Measurements from ENCODE around the gene GNG7. TPM values are rescaled to one million over a fixed set of nuclear protein-coding genes. Genes with fewer than 3 reads are reported as not detected.
A peak's percentile ranks its signal among the peaks of the same experiment; 100 is the strongest.

Gene GNG7
- total RNA-seq, 2 experiments from 2014 or later: 1.1 to 1.2 TPM

DNA sequence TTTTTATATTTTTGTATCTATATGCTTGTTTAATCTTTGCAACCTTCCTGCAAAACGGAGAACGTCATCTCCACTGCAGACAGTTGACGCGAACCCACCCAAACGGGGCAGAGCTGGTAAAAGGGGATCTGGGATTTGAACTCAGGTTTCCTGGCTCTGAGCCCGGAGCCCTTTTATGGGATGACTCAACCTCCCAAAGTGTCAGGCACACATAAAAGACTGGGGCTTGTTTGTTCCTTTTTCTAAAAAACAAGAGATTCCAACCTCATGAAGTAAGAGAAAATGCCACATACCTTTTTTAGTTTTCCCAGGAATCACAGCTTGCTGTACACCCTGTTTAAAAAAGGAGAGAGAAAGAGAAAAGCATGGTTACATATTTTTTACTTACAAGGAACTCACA lies 147.6 kb downstream of the GNG7 start:
- Mint-ChIP-seq H3K4me3 (no peak overlapping the region), H3K9me3 (no peaks in the 10 kb centered on the region), H3K36me3 (ENCODE audit: low read depth) (no peaks in the 10 kb centered on the region), H3K27ac (no peak overlapping the region), H3K27me3 (no peaks in the 10 kb centered on the region), H3K4me1 (peaks cover 37% of the 10 kb centered on the region)
- POLR2A ChIA-PET: no interaction called here
- no peak for DNase-seq
- CTCF ChIA-PET: interaction anchor here (0.9 to 1.1 kb wide), 2 partner anchors 10 to 24 kb away, joined by 3 read pairs; no protein-coding TSS in a partner anchor

DNA sequence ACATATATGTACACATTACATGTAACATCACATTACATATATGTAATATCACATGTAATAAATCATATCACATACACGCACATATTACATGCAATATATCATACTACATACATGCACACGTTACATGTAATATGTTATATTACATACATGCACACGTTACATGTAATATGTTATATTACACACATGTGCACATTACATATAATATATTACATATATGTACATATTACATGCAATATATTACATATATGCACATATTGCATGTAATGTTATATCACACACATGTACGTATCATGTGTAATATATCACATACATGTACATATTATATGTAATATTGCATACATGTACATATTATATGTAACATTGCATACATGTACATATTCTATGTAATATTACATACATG lies 149.0 kb downstream of the GNG7 start:
- no peak overlapping the region for H3K4me3 Mint-ChIP-seq
- peaks cover 33% of the 10 kb centered on the region for H3K4me1 Mint-ChIP-seq
- DNase-seq: no peak
- no peak overlapping the region for H3K27ac Mint-ChIP-seq
- CTCF ChIA-PET: interaction anchor here (0.6 to 1.5 kb wide), 7 partner anchors 8 to 71 kb away, joined by 3 to 10 read pairs (median 4); no protein-coding TSS in a partner anchor
- H3K27me3 Mint-ChIP-seq: no peaks in the 10 kb centered on the region
- POLR2A ChIA-PET: interaction anchor here (1.0 kb wide), 1 partner anchor 78 kb away, joined by 5 read pairs; the partner anchor contains the start of gene GADD45B
- peaks cover 3% of the 10 kb centered on the region for H3K9me3 Mint-ChIP-seq
- H3K36me3 Mint-ChIP-seq (ENCODE audit: low read depth): peaks cover 5% of the 10 kb centered on the region

DNA sequence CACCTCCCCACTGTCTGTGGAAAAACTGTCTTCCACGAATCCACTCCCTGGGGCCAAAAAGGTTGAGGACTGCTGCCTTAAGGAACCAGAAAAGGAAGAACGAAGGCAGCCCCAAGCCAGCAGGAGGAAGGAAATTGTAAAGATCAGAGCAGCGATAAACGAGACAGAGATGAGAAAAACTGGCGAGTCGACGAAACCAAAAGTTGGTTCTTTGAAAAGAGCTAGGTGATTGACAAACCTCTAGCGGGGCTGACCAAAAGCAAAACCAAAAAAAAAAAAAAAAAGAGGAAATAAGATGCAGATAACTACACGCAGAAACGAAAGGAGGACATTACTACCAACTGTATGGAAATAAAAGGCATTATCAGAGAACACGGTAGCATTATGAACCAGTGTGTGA lies 149.6 kb downstream of the GNG7 start:
- DNase-seq: peak; percentile 85

DNA sequence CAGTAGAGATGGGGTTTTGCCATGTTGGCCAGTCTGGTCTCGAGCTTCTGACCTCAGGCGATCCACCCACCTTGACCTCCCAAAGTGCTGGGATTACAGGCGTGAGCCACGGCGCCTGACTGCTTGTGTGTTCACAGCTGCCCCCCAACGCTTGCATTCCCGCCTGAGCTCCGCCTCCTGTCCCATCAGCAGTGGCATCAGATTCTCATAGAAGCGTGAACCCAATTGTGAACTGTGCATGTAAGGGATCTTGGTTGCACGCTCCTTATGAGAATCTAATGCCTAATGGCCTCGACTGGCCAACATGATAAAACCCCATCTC lies 150.7 kb downstream of the GNG7 start:
- no peaks in the 10 kb centered on the region for H3K27me3 Mint-ChIP-seq
- H3K27ac Mint-ChIP-seq: peak overlapping the region; percentile 86
- H3K9me3 Mint-ChIP-seq: peaks cover 3% of the 10 kb centered on the region
- DNase-seq: no peak
- peaks cover 34% of the 10 kb centered on the region for H3K4me1 Mint-ChIP-seq
- H3K36me3 Mint-ChIP-seq (ENCODE audit: low read depth): peaks cover 5% of the 10 kb centered on the region
- H3K4me3 Mint-ChIP-seq: no peak overlapping the region
- CTCF ChIA-PET: interaction anchor here (0.6 to 1.5 kb wide), 4 partner anchors 10 to 59 kb away, joined by 3 to 10 read pairs (median 3); no protein-coding TSS in a partner anchor
- POLR2A ChIA-PET: interaction anchor here (0.6 to 0.7 kb wide), 2 partner anchors 9 to 152 kb away, joined by 3 to 4 read pairs; no protein-coding TSS in a partner anchor

More for the DNA sequence above, 149.6 kb downstream of the GNG7 start:
- Mint-ChIP-seq H3K36me3 (ENCODE audit: low read depth) (peaks cover 5% of the 10 kb centered on the region), H3K4me1 (peaks cover 33% of the 10 kb centered on the region), H3K27me3 (no peaks in the 10 kb centered on the region), H3K9me3 (peaks cover 3% of the 10 kb centered on the region), H3K4me3 (peak overlapping the region; percentile 63), H3K27ac (peak overlapping the region; percentile 86)
- ChIA-PET CTCF (interaction anchor here (0.6 to 1.5 kb wide), 8 partner anchors 9 to 664 kb away, joined by 3 to 10 read pairs (median 3); no protein-coding TSS in a partner anchor), POLR2A (interaction anchor here (1.0 kb wide), 1 partner anchor 77 kb away, joined by 5 read pairs; the partner anchor contains the start of gene GADD45B)

DNA sequence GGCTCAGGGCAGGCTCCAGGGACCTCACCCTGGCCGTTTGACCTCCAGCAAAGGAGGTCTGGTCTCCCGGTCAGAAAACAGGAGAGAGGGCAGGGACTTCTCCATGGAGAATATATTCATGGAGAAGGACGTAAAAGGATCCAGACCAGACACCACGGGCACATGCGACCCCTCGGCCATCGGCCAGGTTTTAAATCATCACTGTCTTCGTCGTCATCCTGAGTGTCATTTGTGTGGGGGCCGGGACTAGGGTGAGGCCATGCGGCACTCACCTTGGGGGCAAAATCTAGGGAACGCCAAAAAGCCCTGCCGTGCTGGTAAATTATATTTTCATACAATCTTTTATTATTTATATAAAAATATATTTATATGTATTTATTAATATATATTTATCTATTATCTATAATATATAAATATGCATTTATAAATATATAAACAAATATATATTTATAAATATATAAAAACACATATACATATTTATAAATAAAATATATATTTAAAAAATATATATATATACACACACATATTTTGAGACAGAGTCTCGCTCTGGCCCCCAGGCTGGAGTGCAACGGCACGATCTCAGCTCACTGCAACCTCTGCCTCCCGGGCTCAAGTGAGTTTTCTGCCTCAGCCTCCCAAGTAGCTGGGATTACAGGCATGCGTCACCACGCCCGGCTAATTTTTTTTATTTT lies 151.2 kb downstream of the GNG7 start:
- Mint-ChIP-seq H3K4me3 (no peak overlapping the region), H3K36me3 (ENCODE audit: low read depth) (peaks cover 5% of the 10 kb centered on the region), H3K4me1 (peaks cover 33% of the 10 kb centered on the region), H3K27ac (no peak overlapping the region), H3K9me3 (peaks cover 3% of the 10 kb centered on the region), H3K27me3 (no peaks in the 10 kb centered on the region)
- ChIA-PET CTCF (interaction anchor here (0.6 to 1.1 kb wide), 3 partner anchors 10 to 60 kb away, joined by 3 to 4 read pairs (median 3); no protein-coding TSS in a partner anchor), POLR2A (interaction anchor here (0.6 to 0.7 kb wide), 2 partner anchors 8 to 152 kb away, joined by 3 to 4 read pairs; no protein-coding TSS in a partner anchor)
- no peak for DNase-seq

DNA sequence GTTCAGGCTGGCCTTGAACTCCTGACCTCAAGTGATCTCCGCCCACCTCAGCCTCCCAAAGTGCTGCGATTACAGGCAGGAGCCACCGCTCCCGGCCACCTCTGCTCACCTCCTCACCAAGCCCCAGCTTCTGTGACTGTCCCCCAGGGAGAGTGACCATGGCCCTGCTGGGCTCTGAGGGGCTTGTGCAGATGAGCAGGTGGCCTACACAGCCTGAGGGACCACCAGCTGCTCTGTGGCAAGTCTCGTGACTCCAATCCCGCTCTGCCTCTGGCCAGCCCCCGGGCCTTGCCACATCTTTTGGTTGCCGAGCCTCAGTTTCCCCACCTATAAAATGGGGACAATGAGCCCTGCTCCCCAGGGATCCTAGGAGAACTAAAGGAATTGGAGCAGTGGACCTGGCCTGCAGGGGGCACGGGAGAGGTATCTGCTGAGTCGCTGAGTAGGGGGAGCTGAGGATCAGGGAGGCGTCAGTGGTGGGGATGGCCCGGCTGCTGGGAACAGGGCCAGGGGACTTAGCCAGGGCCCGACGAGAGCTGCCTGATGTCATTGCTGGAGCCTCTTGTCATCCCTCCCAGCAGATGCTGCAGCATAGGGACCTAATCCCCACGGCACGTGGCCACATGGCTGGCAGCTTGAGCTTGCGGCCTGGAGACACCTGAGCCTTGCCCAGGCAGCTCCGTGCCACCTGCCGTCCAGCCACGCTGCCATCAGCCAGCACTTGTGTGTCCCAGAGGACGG lies 151.9 kb downstream of the GNG7 start:
- ChIA-PET CTCF (interaction anchor here (0.9 kb wide), 1 partner anchor 27 kb away, joined by 4 read pairs; no protein-coding TSS in a partner anchor), POLR2A (interaction anchor here (0.6 kb wide), 1 partner anchor 11 kb away, joined by 3 read pairs; no protein-coding TSS in a partner anchor)
- H3K27me3 Mint-ChIP-seq: no peaks in the 10 kb centered on the region
- no peak for DNase-seq
- H3K4me1 Mint-ChIP-seq: peaks cover 33% of the 10 kb centered on the region
- peaks cover 5% of the 10 kb centered on the region for H3K36me3 Mint-ChIP-seq (ENCODE audit: low read depth)
- peaks cover 3% of the 10 kb centered on the region for H3K9me3 Mint-ChIP-seq
- H3K27ac Mint-ChIP-seq: no peak overlapping the region
- no peak overlapping the region for H3K4me3 Mint-ChIP-seq

DNA sequence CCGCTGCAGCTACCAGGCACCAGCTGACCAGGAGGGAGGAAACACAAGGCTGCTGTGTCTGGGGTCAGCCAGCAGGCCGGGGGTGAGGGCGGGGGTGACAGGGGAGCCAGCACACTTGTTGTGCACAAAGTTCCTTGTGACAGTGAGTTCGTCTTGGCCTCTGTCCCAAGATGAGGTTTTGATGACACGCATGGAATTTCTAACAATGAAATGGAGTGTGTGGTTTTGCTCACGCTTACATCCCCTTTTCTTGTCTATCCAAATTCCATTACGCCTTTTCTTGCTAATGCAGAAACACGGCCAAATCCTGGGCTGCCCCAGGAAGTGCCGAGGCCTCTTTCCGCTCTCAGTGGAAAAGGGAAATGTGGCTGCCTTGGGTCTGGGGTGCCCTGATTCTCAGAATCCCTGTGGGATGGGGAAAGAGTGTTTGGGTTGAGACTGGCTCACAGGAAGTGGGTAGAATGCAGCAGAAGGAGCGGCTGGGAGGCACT lies 152.7 kb downstream of the GNG7 start:
- ChIA-PET POLR2A (no interaction called here), CTCF (no interaction called here)
- DNase-seq: no peak
- Mint-ChIP-seq H3K9me3 (peaks cover 3% of the 10 kb centered on the region), H3K36me3 (ENCODE audit: low read depth) (peaks cover 5% of the 10 kb centered on the region), H3K4me3 (no peak overlapping the region), H3K4me1 (peaks cover 30% of the 10 kb centered on the region), H3K27me3 (no peaks in the 10 kb centered on the region), H3K27ac (peak overlapping the region; percentile 54)

DNA sequence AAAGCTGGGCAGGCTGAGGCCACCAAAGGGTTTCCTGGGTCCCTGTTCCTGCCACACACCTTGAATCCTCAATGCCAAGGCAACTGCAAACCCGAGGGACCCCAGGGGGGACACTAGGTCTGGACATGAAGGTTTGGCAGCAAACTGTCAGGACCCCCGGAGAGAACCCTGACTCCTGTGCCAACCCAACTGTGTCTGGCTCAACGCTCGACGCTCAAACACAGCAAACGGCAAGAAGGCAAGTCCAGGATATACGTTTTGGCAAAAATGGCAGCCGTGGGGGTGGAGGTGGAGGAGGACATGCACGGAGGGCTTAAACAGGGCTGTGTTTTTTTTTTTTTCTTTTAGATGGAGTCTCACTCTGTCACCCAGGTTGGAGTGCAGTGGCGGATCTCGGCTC lies 153.5 kb downstream of the GNG7 start:
- Mint-ChIP-seq H3K36me3 (ENCODE audit: low read depth) (peaks cover 5% of the 10 kb centered on the region), H3K4me3 (no peak overlapping the region), H3K27ac (no peak overlapping the region), H3K27me3 (no peaks in the 10 kb centered on the region), H3K4me1 (peaks cover 33% of the 10 kb centered on the region), H3K9me3 (peaks cover 3% of the 10 kb centered on the region)
- no peak for DNase-seq
- POLR2A ChIA-PET: no interaction called here
- CTCF ChIA-PET: no interaction called here

DNA sequence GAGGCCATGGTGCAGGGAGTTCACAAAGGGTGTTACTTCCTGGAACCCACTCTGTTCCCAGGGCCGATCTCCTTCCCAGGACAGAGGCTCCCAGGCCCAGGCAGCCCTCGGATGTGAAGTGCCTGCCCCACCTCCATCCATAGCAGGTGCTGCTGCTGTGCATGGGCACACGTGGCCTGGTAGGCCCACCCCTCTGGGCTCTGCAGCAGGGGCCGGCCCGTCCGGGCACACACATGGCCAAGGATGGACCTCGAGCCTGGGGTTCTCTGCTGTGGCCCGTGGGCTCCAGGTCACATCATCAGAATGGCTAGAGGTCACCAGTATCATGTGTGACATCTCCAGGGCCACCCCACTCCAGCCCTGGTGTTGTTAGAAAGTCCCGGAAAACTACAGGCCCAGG lies 154.8 kb downstream of the GNG7 start:
- Mint-ChIP-seq H3K36me3 (ENCODE audit: low read depth) (peaks cover 5% of the 10 kb centered on the region), H3K9me3 (peaks cover 3% of the 10 kb centered on the region), H3K27me3 (no peaks in the 10 kb centered on the region), H3K4me3 (no peak overlapping the region), H3K4me1 (peaks cover 40% of the 10 kb centered on the region), H3K27ac (no peak overlapping the region)
- POLR2A ChIA-PET: no interaction called here
- CTCF ChIA-PET: interaction anchor here (0.7 kb wide), 1 partner anchor 32 kb away, joined by 7 read pairs; no protein-coding TSS in a partner anchor
- no peak for DNase-seq

DNA sequence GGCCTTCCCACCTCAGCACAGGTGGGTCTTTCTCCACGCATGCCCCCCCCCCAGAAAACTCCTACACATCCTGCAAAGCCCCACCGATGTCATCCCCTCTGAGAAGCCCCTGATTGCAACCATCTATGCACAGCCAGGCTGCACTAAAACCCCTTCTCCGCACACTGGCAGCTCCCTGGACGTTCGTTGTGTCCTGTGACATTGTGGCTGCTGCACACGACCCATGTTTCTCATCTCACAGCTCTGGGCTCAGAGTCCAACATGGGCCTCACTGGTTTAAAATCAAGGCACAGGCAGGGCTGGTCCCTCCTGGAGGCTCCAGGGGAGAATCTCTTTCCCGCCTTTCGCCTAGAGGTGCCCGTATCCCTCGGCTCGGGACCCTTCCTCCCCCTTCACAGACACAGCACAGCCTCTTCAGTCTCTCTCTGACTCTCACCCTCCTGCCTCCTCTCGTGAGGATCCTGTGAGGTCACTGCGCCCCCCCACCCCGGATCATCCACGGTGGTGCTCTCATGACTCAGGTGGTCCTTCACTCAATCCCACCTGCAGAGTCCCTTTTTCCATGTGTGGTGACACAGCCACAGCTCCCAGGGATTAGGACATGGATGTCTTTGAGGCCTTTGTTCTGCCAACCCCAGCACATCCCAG lies 155.3 kb downstream of the GNG7 start:
- Mint-ChIP-seq H3K27ac (no peak overlapping the region), H3K9me3 (peaks cover 3% of the 10 kb centered on the region), H3K4me1 (peaks cover 40% of the 10 kb centered on the region), H3K36me3 (ENCODE audit: low read depth) (peaks cover 5% of the 10 kb centered on the region), H3K4me3 (no peak overlapping the region), H3K27me3 (no peaks in the 10 kb centered on the region)
- CTCF ChIA-PET: no interaction called here
- DNase-seq: no peak
- POLR2A ChIA-PET: no interaction called here

DNA sequence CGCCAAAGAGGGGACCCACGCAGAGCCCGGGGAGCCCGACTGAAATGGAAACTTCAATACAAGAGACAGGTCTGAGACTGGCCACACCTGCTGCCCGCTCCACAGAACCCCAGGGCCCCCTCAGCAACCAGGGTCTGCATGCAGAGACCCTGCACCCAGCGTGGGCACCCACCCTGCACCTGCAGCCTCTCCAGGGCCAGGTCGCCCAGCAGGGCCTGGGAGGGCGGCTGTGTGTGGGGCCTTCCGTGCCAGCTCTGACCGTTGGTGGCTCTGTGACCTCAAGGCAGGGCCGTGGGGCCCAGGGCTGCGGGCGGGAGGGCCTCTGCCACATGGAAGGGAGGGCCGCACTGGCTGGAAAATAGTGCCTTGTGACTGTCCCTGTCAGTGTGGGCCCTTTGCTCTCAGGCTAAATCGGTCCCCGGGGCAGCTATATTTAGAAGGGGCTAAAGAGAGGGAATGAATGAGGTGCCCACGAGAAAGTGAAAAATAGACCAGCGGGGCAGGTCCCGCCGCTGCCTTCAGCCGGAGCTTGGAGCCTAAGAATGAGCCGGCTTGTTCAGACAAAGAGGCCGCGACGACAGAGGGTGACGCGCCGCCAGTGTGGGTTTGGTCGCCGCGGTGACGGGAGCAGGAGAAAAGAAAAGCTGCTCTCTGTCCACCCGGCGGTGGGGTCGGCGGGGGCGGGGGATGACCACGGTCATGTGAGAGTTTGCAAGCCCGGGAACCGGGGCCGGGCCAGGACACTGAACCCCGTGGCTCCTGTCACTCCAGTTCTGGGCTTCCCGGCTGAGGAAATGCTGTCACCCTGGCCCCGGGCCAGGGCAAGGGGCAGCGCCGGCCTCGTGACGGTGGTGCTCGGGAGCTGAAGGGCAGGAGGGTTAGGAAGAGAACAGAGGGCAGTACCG lies 156.1 kb downstream of the GNG7 start:
- DNase-seq: no peak
- Mint-ChIP-seq H3K27me3 (no peaks in the 10 kb centered on the region), H3K36me3 (ENCODE audit: low read depth) (peaks cover 5% of the 10 kb centered on the region), H3K27ac (no peak overlapping the region), H3K9me3 (peaks cover 3% of the 10 kb centered on the region), H3K4me3 (no peak overlapping the region), H3K4me1 (peaks cover 39% of the 10 kb centered on the region)
- CTCF ChIA-PET: no interaction called here
- POLR2A ChIA-PET: no interaction called here

Measured in activated CD4-positive, alpha-beta T cell treated with anti-CD3 and anti-CD28 coated beads, Interleukin-2, amount 10 ng/mL, durations not matched to agents 7 days and 5 days (primary cell).